NCI-H146 treated with DMSO at 0.1 percent for 48 hours (cell line): ENCODE measurements around the gene ANKH.

Experiments
- DNase-seq: peaks from one replicate; lab custom pipeline; 2025; ENCODE audit not compliant: unreplicated experiment; lab: John Stamatoyannopoulos, UW

Gene ANKH

DNA sequence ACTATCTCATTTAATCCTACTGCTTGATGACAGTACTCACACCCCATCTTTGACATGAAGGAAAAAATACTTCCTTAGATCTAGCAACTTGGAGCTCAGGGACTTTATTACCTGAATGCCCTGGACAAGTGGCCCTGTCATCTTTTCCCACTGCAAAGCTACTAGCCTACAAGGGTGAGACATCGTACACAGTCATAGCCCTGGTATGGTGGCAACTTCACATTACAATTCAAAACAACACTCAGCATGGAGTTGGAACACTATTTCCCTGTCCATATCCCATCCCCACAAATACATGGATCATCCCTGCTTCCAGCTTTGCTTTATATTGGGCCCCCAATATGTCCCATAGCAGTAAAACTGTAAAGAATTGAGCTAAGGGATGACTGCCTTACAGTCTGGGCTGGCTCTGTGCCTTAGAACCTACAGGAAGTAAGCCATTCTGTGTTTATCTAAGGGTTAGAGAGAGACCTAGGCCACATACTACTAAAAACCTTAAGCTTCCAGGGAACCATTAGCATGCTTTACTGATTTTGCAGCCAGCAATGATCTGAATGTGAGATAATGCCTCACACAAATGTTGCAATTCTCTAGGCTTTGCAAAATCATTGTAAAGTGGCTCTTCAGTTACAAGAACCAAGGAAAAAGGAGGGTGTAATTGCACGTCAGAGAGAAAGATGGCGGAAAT, 151.2 kb downstream of the ANKH start:
- DNase-seq, result no peak

DNA sequence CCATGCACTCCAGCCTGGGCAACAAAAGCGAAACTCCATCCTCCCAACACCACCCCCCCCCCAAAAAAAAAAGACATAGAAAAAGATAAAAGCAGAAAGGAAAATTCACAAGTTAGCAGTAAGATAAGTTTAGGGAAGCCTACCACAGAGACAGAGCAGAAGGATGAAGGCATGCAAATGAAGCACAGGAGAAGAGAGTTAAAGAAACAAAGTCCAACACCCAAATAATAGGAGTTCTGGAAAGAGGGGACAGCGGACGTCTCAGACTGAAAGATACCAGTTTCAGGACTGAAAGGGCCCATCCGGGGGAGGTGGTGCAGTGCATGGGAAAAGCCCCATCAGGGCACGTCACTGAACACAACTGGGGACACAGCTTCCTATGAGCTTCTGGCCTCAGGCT, 152.8 kb downstream of the ANKH start:
- DNase-seq, result no peak

DNA sequence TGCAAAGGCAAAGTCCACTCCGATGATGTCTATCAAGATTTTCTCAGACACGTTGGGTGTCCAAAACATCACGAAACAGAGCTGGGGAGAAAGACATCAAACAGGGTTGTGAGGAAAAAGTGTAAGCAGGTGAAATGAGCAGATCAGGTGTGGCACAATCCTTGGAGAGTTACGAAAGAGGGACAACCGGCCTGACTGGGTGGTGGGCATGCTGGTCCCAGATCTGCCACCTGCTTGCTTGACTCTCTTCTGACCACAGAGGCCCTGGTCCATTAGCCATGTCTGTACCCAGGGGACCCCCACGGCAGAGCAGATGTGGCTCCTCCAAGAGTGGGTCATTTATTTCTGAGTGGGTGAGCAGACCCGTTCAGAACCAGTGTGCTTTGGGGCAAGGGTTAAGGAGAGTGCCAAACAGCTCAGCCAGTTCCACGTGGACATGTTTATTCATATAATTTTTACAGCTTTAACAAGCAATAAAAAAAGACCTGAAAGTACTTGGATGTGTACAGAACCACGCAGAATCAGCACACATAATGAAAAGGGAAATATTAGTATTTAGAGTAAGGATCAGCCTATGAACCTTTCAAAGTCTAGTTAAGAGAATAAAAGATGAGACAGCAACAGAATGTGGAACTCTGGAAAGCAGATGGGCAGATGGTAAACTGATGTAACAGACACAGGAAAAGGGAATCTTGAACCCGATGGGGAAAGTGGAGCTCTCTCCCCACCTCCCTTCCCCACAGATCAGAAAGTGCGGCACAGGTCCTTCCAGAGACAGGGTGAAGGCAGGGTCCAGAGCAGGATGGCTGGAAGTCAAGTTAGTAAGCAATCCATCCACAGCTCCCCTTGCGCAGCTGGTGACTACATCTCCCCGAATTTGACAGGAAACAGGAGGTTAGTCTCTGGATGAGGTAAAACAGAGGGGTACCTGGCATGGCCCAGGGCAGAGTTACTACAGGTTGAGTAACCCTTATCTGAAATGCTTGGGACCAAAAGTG, 154.5 kb downstream of the ANKH start:
- no peak for DNase-seq

DNA sequence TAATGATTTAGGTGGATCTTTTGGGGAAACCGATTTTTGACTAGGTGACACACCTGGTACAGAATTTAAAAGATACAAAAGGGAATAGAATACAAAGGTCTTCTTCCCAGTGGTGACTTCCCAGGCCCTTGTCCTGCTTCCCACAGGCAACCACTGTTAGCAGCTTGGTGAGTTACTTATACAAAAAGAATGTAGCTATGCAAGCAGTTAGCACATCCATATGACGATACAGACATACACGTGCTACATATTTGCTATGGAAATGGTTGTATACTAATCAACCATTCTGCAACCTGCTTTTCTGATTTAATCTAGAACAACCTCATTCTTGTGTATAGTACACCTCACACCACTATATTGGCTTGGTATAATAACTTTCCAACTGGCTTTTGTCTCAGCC, 156.1 kb downstream of the ANKH start:
- DNase-seq, result no peak

DNA sequence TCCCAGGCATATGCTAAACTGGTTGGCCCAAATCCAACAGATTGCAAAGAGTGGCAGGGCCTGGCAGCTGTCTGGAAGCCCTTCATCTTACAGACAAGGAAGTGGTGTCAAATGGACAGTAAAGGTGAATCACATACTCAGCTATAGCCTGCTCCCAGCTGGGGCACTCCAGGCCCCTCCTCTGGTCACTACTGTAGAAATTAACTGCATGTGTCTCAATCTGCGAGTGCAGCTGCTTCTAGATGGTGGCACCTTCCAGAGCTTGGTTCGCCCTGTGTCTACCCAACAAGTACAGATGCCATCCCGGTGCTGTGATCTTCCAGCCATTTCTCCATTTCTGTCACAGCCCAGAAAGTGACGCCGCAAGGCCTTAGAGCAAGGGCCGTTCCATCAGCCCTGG, 156.9 kb downstream of the ANKH start:
- no peak for DNase-seq

DNA sequence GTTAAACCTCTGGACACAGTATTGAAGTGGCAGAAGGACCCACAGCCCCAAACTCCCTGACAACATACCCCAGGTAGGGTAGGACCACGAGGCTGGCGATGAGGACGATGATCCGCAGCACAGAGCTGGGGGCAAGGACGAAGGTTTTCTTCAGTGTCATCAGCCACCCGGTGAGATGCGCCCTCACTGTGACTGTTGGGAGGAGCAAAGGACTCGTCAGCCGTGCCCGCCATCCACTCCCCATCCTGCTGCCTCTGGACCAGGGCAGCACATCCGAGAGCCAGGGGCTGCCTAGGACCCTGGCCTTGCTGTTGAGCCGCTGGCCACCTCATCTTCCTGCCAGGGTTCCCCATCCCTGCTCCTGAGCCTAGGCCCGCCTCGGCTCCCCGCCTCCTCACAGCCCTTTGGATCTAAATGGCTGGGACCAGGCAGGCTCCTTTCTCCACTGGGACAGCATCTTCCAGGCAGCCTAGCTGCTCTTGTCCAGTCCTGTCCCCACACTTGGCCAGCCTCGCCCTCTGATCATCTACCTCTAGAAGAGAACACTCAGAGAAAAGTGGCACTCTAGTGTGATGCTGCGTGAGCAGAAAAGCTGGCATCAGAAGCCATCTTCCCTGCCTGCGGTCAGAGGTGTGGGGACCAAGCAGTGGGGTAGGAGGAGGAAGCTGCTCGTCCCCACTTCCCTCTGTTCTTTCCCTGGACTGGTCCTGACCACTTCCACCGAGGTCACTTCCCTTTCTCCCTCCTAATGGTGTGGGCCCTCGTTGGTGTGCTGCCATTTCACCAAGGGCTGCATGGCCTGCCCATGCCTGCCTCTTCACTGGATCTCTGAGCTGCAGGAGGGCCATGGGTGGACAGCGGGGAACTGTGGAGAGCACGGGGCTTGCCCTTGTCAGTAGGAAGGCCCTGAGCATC, 157.8 kb downstream of the ANKH start:
- no peak for DNase-seq

DNA sequence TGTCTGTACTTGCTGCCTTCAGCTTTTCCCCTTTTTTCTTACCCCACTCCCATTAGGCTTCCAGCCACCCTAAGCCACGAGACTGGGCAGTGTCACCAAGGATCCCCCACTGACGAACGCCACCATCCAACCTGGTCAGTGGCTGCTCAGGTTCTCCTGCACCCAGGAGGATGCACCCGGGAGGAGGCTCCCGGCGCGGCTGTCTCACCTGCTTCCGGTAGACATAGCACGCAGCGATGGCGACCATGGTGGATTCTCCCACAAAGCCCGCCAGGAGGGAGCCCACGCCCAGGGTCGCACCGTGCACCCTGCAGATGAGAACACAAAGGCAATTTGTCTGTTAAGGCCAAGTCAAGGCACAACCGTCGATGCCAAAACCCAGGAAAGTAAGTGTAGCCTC, 158.9 kb downstream of the ANKH start:
- DNase-seq, result no peak

DNA sequence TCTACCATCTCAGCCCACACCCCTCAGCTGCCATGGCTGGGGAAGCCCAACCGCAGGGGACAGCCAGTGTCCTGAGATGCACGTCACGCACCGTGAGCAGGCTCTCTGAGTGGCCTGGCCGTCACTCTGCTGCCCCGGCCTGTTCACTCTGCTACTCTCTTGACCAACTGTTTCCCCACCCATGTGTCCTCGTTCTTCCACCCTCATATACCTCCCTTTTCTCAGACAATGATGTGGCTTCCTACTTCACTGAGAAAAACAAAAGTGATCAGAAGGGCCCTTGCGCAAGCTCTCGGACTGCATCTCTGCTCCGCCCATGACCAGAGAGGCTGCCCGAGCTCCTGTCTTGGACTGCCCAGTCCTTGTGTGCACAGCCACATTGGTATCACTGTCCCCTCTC, 159.4 kb downstream of the ANKH start:
- no peak for DNase-seq

DNA sequence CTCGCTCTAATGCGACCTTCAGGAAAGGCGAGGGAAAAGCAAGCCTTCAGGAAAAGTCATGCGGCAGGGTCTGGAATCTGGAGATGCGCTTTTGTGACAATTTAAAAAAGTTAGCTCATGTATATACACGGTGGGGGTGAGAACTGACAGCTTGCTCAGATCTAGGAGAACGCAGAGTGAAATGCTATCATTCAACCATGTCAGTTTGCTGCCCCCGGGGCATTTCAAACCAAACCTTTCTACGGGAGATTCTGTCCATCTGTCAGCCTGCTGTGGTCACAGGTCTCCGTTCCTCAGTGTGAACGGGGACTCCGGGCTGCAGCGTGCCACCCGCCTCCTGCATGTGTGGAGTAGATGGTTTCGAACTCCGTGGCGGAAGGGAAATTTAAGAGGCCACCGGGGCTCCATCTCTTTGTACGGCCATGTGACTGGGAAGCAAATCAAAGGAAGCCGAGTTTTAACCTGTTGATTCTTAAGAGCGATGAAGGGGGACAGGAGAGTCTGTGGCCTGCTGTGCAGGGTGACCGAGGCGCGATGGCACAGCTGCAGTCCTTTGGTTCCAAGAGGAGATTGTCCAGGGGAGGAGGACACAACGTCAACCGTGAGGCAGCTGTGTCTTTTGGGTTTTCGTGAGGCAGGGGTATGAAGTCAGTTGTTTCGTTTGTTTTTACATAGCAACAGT, 161.1 kb downstream of the ANKH start:
- DNase-seq, result no peak

DNA sequence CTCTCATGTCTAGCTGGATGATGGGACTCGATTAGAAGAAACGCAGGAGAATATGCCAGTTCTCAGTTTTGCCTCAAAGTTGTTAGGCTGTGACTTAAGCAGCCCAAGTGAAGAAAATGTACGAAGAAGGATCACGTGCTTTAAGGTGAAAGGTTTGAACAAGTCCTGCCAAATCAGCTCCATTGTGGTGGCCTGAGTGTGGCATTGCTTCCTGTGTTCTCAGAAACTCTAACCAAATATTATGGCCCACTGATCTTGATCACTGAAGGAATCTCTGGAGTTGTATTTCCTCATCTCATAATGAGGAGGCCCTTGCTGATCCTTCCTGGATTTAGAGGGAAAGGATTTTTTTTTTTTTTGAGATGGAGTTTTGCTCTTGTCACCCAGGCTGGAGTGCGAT, 163.0 kb downstream of the ANKH start:
- DNase-seq, result no peak

DNA sequence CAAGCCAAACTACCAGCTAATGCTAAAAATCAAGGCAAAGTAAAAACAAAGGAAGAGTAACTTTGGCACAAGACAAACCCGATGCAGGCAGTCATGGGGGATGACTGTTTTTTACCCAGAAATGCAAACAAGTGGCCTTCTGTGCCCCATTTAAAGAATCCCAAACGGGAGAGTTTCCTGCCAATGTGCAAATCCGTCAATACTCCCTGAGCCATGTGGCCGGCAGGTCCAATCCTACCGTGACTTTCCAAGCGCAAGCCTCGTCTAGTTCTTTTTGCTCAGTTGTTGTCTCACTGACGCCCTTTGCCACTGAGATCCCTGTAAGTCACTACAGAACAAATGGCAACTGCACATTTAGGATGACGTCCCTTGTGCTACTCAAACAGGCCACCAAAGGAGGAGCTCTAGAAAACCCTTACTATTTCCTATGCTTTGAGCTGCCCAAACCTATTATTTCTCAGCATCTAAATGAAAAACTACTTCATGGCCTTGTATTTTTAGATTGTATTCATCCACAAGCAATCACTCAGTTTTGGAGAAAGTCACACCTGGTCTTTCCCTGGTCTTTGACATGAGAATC, 163.7 kb downstream of the ANKH start:
- no peak for DNase-seq

DNA sequence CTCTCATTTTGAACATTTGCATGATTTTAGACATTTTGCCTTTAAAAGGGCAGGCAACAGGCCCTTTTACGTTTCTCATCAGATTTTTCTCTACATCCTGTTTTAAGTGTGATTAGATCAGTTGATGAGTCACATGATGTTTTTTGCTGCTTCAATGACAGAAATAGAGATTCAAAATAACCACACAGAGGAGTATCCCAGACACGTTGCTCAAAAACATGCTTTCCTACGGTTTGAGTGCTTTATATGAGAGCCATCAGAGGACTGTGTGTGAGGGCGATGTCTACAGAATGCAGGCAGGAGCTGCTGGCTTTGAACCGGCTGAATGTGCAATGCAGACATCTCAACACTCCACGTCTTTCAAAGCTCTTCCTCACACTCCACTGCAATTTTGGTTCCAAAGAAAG, 165.0 kb downstream of the ANKH start:
- no peak for DNase-seq

DNA sequence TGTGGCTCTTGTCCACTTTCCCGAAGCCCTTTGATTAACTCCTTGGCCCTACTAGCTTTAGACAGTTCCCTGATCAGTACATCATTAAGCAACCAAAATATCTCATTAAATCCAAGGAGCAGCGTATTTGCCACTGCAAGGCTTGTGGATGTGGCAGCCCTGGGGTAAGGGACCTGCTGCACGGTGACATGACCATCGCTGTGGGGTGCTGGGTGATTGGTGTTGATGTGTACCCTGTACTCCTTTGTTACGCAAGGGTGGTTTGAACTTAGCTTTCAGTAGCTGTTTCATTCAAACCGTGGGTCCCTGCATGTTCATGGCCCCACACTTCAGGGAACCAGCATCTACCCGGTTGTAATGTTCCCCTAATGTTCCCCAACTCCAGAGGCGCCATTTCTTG, 166.0 kb downstream of the ANKH start:
- no peak for DNase-seq

DNA sequence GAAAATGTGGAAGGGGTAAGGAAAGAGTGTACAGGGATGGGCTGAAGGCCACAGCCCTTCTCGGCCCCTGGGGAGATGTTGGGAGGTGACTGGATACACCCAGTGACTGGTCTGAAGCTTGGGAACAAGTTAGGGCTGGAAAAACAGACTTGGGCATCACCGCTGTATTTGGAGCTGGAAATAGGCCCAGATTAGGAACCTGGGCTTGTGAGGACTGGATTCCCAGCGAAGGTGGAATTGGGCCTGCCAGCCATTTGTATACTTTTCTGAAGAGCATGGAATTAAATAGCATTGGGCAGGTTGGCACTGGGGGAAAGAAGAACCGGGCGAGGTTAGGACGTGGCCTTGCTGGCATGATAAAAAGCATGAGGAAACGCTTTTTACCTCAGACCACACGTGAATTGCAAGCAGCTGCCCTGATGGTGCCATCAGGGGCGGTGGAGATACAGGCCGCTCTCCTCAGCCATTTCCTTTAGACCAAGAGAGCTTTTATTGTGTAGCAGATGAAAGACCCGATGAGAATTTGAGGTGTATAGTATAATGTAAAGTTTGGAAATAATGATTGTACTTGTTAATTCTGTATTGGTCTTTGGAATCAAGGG, 169.2 kb downstream of the ANKH start:
- no peak for DNase-seq

DNA sequence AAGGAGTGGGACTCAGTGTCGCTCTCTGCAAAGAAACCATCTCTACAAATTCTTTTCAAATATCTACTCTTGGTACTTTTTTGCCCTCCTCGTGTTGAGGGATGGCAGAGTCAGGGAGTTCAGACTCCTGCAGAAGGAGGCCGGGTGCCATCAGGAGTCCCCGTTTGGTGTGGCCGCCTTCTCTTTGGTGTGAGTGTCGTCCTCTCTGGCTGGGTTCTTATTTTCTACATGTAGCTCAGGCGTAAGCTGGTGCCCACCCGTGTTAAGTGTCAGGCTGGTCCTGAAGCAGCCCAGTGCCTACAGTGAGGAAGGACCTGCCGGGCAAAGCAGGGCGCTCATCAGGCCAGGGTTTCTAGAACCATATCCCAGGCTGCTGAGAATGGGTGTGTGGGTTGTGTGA, 170.0 kb downstream of the ANKH start:
- no peak for DNase-seq

DNA sequence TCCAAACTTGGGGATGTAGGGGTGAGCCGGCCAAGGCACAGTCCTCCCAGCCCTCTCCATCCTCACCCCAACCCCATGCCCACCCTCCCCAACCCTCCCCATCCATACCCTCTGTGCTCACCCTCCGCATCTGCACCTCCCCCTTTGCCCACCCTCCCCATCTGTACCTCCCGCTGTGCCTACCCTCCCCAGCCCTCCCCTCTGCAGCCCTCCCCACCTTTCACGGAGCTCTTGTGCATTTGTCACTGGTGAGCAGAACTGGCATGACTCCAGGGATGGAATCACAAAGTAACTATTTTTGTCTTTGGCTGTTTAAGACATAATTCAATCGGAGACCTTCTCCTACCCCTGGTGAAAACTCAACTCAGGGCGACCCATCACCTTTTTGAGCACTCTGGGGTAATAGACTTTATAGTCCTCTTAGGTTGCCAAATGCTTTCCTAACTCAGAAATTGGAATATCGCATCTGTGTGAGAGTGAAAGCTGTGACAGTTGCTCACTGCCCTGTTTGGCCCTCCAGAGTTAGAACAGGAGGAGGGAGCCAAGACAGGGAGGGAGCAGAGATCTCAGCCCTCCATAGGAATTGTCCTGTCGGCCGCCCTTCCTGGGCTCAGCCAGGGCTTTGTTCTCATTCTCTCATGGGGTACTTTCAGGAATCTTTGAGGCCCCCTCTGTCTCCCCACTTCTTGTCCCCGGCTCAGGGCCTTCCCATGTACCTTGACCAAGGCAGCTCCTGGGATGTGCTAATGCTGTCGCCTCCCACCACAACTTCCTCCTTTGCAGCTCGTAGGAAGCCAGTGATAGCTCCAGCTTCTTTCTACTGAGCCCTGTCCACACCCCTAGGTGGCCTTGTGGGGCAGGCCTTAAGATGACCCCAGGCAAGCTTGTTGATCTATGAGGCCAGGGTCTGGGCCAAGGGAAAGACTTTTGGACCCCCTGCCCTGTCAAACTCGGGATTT, 170.8 kb downstream of the ANKH start:
- no peak for DNase-seq

DNA sequence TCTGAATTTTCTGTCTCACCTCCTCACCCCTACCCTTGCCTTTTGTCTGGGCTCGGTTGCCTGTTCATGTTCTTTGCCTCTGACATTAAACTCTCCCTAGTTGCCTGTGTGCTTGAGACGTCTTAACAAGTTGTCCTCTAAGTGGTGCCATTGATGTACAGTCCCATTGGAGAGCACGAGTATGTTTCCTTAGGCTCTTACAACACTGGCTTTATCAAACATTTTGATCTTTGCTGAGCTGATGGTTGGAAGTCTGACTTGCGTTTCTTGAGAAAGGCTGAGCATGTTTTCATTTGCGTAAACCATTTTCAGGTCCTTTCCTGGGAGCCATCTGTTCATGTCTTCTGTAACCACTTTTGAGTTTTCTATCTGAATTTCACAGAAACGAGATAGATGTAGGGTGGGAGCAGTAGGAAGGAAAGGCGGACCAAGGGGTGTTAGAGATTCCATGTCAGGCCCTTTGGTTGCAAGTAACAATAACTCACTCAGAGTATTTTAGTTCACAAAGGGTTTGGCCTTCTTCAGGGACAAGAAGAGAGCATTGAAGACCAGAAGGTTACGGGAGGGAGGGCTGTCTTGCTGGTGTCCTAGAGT, 171.7 kb downstream of the ANKH start:
- DNase-seq, result no peak

DNA sequence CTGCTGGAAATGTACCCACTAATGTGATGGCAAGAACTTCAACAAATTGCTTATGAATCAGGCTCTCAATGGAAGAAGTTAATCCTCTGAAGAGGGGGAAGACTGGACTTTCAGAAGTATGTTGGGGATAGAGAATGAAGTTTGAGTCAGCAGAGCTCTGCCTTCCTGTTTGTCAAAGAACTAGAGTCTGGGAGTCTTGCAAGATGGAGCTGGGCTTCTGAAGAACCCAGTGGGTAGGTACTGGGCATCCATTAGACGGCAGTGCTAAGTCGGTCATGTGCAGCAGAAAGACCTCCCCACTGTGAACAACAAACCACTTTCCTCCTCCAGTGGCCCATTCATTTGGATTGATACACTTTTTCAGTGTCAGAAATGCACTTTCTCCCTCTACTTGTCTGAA, 172.4 kb downstream of the ANKH start:
- DNase-seq, result no peak
